ENCODE results near the gene DGAT2L6.
"Not testable (repeated sequence)": the region's sequence is repeated elsewhere in the genome, so short reads cannot be mapped to it uniquely, and the experiment has no call there.

Gene DGAT2L6

DNA sequence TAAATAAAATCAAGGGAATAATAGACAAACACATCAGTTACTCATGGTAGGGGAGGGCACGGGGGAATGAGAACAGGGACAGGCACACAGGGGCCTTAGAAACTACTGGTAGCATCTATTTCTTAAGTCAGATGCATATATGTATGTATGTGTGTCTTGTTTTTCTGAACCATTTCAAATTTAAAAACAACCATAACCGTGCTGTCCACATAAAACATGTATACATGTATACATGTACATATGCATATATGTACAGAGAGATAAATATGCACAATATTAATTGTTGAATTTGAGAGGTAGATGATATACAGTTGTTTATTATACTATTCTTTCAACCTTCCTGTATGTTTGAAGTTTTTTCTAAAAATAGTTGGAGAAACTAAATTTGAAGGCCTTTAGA is 49.4 kb downstream of the DGAT2L6 start:
- TF ChIP-seq CTCF (conservative IDR thresholded peaks at IDR 0.05; ENCODE audit: low read depth), result no peak
- ChIA-PET POLR2A (ENCODE audit: low non-redundant PET) (no interaction called here), CTCF (no interaction called here)
- H3K27ac ChIP-seq, result no peak overlapping the region
- DNase-seq (ENCODE audit: low spot score), result no peak

DNA sequence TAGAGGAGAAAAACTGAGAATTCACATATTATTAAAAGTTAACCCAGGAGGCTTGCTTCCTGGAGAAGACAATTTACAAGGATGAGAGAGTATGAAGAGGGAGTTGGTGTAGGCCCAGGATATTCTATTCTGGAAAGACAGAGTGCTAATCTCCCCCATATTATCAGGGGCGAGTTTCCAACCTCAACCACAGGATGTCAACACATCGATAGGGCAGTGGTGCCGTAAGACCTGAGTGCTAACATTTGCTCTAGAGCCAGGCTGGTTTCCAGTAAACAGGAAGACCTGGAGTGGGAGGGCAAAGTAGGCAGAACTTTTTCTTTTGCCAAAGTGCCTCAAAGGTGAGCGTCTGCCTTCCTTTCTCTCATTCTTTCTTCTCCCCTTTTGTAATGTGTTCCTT is 54.4 kb downstream of the DGAT2L6 start:
- no peak for DNase-seq (ENCODE audit: low spot score)
- no peak overlapping the region for H3K27ac ChIP-seq
- CTCF ChIA-PET, result no interaction called here
- TF ChIP-seq CTCF (conservative IDR thresholded peaks at IDR 0.05; ENCODE audit: low read depth), result no peak
- POLR2A ChIA-PET (ENCODE audit: low non-redundant PET), result no interaction called here

DNA sequence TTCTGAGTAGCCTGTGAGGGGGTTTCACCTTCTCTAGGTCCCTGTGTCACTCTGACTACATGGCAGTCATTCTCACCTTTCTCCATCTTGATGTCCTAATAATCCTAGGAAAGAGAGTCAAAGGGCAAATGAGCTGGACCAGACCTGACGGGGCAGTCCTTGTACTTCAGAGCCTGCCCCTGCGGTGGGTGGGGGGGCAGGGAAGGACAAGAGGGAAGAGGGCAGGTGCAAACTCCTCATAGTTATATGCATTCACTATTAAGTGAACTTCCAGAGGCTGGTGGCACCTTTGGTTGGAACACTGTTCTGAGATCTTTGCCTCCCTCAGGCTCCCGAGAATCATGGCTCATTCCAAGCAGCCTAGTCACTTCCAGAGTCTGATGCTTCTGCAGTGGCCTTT is 57.1 kb downstream of the DGAT2L6 start, which contains the start of gene AWAT1:
TSS of gene AWAT1 (plus strand) at position 301 of the 400 bp plus-strand sequence. CDS start at position 342, 41 bp downstream.
- CTCF ChIA-PET, result interaction anchor here (0.9 kb wide), 1 partner anchor 196 kb away, joined by 4 read pairs; no protein-coding TSS in a partner anchor
- TF ChIP-seq CTCF (conservative IDR thresholded peaks at IDR 0.05; ENCODE audit: low read depth), result no peak
- H3K27ac ChIP-seq, result no peak within 1 kb of the TSS
- POLR2A ChIA-PET (ENCODE audit: low non-redundant PET), result no interaction called here
- no peak for DNase-seq (ENCODE audit: low spot score)

- POLR2A ChIA-PET (ENCODE audit: low non-redundant PET), result no interaction called here
- TF ChIP-seq CTCF (conservative IDR thresholded peaks at IDR 0.05; ENCODE audit: low read depth), result no peak
- CTCF ChIA-PET, result no interaction called here
- H3K27ac ChIP-seq, result no peak overlapping the region
- DNase-seq (ENCODE audit: low spot score), result no peak
Observed at GRCh38 chrX:70240751-70241150, 63.5 kb downstream of the DGAT2L6 start.

- CTCF ChIA-PET, result no interaction called here
- POLR2A ChIA-PET (ENCODE audit: low non-redundant PET), result no interaction called here
- H3K27ac ChIP-seq, result no peak overlapping the region
- TF ChIP-seq CTCF (conservative IDR thresholded peaks at IDR 0.05; ENCODE audit: low read depth), result no peak
- DNase-seq (ENCODE audit: low spot score), result no peak
Observed at GRCh38 chrX:70241501-70241900, 64.2 kb downstream of the DGAT2L6 start.

GRCh38 chrX:70243601-70244000 is 66.3 kb downstream of the DGAT2L6 start:
- DNase-seq (ENCODE audit: low spot score); POLR2A ChIA-PET (ENCODE audit: low non-redundant PET); H3K27ac ChIP-seq; CTCF ChIA-PET: not testable (repeated sequence)

GRCh38 chrX:70244881-70245280 is 67.6 kb downstream of the DGAT2L6 start:
- H3K27ac ChIP-seq, result no peak overlapping the region
- ChIA-PET CTCF (no interaction called here), POLR2A (ENCODE audit: low non-redundant PET) (no interaction called here)
- TF ChIP-seq CTCF (conservative IDR thresholded peaks at IDR 0.05; ENCODE audit: low read depth), result no peak
- no peak for DNase-seq (ENCODE audit: low spot score)
